DOHH2 (cell line): ENCODE measurements around the gene MED14.

Experiments
- H3F3A ChIP-seq: fragments of 200-600 bp; sonication (generic), shearing (Covaris generic); 2 replicates; pipeline ENCODE4 v1.6.0; 2016; ENCODE audit warnings: antibody characterized with exemption, mild to moderate bottlenecking; ENCODE audit not compliant: control insufficient read depth, insufficient read depth
- H3K27ac ChIP-seq: fragments of 200-600 bp; sonication (generic); 2 replicates; pipeline ENCODE4 v1.5.1; 2014; ENCODE audit warnings: low read depth, mild to moderate bottlenecking, low read length, moderate library complexity
- H3K27me3 ChIP-seq: fragments of 200-600 bp; sonication (generic); 2 replicates; pipeline ENCODE4 v1.6.1; 2014; ENCODE audit warnings: mild to moderate bottlenecking, low read length, mixed read lengths; ENCODE audit not compliant: control insufficient read depth
- H3K36me3 ChIP-seq: fragments of 200-600 bp; sonication (generic); 2 replicates; pipeline ENCODE4 v1.6.1; 2014; ENCODE audit warnings: mild to moderate bottlenecking, low read length, moderate library complexity, mixed read lengths; ENCODE audit not compliant: control insufficient read depth
- H3K4me1 ChIP-seq: fragments of 200-600 bp; sonication (generic); 2 replicates; pipeline ENCODE4 v1.6.1; 2014; ENCODE audit warnings: mild to moderate bottlenecking, low read length, mixed read lengths; ENCODE audit not compliant: control insufficient read depth
- H3K4me2 ChIP-seq: fragments of 200-600 bp; sonication (generic); 2 replicates; pipeline ENCODE4 v1.6.0; 2014; ENCODE audit warnings: mild to moderate bottlenecking, low read length, moderate library complexity
- H3K4me3 ChIP-seq: fragments of 200-600 bp; sonication (generic); 2 replicates; pipeline ENCODE4 v1.5.1; 2014; ENCODE audit warnings: mild to moderate bottlenecking, low read length, mixed read lengths
- H3K79me2 ChIP-seq: fragments of 200-600 bp; sonication (generic); 2 replicates; pipeline ENCODE4 v1.6.1; 2014; ENCODE audit warnings: mild to moderate bottlenecking, low read length, mixed read lengths; ENCODE audit not compliant: control insufficient read depth
- H3K9me2 ChIP-seq: fragments of 200-600 bp; sonication (generic); replicated peaks from 2 replicates; pipeline ENCODE4 v1.6.1; 2014; ENCODE audit warnings: mild to moderate bottlenecking, low read length, mixed read lengths; ENCODE audit not compliant: control insufficient read depth
- H3K9me3 ChIP-seq: fragments of 200-600 bp; sonication (generic); 2 replicates; pipeline ENCODE4 v1.6.1; 2014; ENCODE audit warnings: antibody characterized with exemption, low read length, mixed read lengths; ENCODE audit not compliant: control insufficient read depth, insufficient read depth
- H4K20me1 ChIP-seq: fragments of 200-600 bp; sonication (generic); 2 replicates; pipeline ENCODE4 v1.6.0; 2014; ENCODE audit warnings: low read depth, mild to moderate bottlenecking, antibody characterized with exemption, low read length, moderate library complexity; ENCODE audit not compliant: control insufficient read depth, insufficient read depth
- EZH2phosphoT487 ChIP-seq: fragments of 200-600 bp; sonication (generic); IDR thresholded peaks from 2 replicates; pipeline ENCODE4 v1.6.1; 2017; ENCODE audit warnings: borderline replicate concordance, mild to moderate bottlenecking, antibody characterized with exemption, low read length, moderate library complexity, mixed read lengths
- TF ChIP-seq, protein P1 (sequence below): fragments of 200-600 bp; sonication (generic); IDR thresholded peaks from one replicate; pipeline ENCODE4 v1.5.1; 2014; ENCODE audit warnings: antibody characterized with exemption, mild to moderate bottlenecking, low read depth, low read length; ENCODE audit not compliant: poor library complexity, severe bottlenecking

MED14 gene

DNA sequence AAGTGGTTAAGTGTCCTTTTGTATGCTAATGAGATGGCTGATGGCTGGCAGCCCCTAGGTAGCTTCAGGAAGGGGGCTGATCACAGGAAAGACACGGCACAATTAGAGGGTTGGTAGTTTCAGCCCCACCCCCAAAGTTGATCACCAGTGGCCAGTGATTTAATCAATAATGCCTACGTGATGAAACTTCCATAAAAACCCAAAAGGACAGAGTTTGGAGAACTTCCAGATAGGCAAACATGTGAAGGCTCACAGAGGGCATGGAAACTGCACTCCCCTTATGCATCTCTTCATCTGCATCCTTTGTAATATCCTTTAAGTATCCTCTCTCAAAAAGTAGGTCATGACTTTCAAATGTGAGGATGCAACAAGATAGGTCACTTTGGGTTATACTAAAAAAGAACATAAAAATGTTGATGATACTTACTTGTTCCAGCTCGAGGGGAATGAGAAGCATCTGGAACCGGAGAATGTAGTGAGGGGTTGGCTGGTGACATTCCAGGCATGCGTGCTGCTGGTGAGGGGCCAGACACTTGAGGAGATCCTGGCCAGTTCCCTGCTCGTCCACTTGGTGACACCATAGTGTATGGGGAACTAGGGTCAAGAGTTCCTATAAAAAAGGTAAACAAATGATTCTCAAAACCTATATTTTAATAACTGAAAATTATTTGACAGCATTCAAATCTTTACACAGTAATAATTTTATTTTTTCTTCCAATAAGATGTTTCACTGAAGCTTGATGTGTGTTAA, 71.3 kb downstream of the MED14 start:
- Histone ChIP-seq H3K4me3 (no peak overlapping the region), H3K27ac (no peak overlapping the region), H3K9me3 (no peaks in the 10 kb centered on the region), H3K4me2 (no peak overlapping the region), H3K79me2 (no peaks in the 10 kb centered on the region), H3K4me1 (no peaks in the 10 kb centered on the region), H3K27me3 (no peaks in the 10 kb centered on the region), H3F3A (no peaks in the 10 kb centered on the region), H3K9me2 (no peaks in the 10 kb centered on the region), H3K36me3 (peaks cover 35% of the 10 kb centered on the region), H4K20me1 (no peaks in the 10 kb centered on the region)
- TF ChIP-seq, protein P1, sequence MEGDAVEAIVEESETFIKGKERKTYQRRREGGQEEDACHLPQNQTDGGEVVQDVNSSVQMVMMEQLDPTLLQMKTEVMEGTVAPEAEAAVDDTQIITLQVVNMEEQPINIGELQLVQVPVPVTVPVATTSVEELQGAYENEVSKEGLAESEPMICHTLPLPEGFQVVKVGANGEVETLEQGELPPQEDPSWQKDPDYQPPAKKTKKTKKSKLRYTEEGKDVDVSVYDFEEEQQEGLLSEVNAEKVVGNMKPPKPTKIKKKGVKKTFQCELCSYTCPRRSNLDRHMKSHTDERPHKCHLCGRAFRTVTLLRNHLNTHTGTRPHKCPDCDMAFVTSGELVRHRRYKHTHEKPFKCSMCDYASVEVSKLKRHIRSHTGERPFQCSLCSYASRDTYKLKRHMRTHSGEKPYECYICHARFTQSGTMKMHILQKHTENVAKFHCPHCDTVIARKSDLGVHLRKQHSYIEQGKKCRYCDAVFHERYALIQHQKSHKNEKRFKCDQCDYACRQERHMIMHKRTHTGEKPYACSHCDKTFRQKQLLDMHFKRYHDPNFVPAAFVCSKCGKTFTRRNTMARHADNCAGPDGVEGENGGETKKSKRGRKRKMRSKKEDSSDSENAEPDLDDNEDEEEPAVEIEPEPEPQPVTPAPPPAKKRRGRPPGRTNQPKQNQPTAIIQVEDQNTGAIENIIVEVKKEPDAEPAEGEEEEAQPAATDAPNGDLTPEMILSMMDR: no peak
- no peak for TF ChIP-seq EZH2phosphoT487

DNA sequence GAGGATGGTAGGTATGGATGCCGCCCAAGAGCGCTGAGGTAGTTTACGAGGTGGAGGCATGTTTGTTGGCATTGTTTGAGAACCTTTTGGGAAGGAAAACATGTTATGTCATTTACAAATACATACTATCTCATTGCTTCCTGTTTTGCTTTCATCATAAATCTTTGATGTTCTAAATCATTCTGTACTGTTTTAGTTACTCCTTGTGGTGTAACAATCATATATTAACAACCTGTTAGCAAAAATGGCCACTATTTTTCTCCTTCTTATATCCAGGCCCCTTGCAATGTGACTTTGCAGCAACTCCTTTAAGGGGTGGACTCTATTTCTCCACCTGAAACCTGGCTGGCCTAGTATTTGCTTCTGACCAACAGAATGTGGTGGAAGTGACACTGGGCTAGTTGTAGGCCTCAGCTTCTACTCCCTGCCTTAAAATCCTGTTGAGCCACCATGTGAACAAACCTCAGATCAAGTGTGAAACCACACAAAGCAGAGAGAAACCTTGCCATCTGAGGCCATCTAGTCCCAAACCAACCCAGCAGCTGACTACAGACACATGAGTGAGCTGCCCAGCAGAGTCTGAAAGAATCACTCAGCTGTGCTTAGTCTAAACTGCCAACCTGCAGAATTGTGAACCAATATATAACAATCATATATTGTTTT, 72.1 kb downstream of the MED14 start:
- H3K9me2 ChIP-seq: no peaks in the 10 kb centered on the region
- no peak overlapping the region for H3K27ac ChIP-seq
- no peaks in the 10 kb centered on the region for H3F3A ChIP-seq
- no peak overlapping the region for H3K4me2 ChIP-seq
- no peaks in the 10 kb centered on the region for H4K20me1 ChIP-seq
- H3K4me3 ChIP-seq: no peak overlapping the region
- no peaks in the 10 kb centered on the region for H3K79me2 ChIP-seq
- H3K4me1 ChIP-seq: no peaks in the 10 kb centered on the region
- no peaks in the 10 kb centered on the region for H3K9me3 ChIP-seq
- no peaks in the 10 kb centered on the region for H3K27me3 ChIP-seq
- no peak for TF ChIP-seq EZH2phosphoT487
- TF ChIP-seq, protein P1: no peak
- peaks cover 29% of the 10 kb centered on the region for H3K36me3 ChIP-seq

DNA sequence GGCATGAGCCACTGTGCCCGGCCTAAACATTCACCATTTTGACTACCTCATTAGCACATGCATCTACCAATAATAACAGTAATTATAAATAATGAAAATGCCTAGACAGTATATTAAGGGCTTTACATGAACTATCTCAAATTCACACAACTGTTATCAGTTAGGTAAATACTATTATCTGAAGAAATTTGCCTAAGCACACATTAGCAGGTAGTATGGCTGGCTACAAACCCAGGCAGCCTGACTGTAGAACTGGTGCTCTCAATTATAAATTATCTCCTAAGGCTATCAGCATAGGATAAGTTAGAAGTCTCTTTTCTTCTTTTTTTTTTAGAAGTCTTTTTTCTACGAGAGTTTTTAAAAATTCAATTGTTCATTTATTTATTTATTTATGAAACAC, 73.9 kb downstream of the MED14 start:
- no peaks in the 10 kb centered on the region for H3K4me1 ChIP-seq
- H3K9me2 ChIP-seq: no peaks in the 10 kb centered on the region
- no peaks in the 10 kb centered on the region for H3K79me2 ChIP-seq
- no peaks in the 10 kb centered on the region for H4K20me1 ChIP-seq
- no peak for TF ChIP-seq EZH2phosphoT487
- TF ChIP-seq, protein P1: no peak
- no peaks in the 10 kb centered on the region for H3K9me3 ChIP-seq
- H3K36me3 ChIP-seq: peaks cover 29% of the 10 kb centered on the region
- H3K4me2 ChIP-seq: no peak overlapping the region
- H3F3A ChIP-seq: no peaks in the 10 kb centered on the region
- no peak overlapping the region for H3K4me3 ChIP-seq
- H3K27me3 ChIP-seq: no peaks in the 10 kb centered on the region
- no peak overlapping the region for H3K27ac ChIP-seq
